GM19351 (cell line): ENCODE results near the gene MTX3.

ENCODE experiments used
- ATAC-seq: cut with Tn5 transposase; IDR thresholded peaks from one replicate; pipeline ENCODE4 v1.9.1; 2021; ENCODE audit warnings: mild to moderate bottlenecking, moderate library complexity; ENCODE audit not compliant: unreplicated experiment

The MTX3 gene

GRCh38 chr5:79936646-79937216, 54.3 kb downstream of the MTX3 start:
- ATAC-seq = no peak

GRCh38 chr5:79936002-79936645, 54.9 kb downstream of the MTX3 start:
- no peak for ATAC-seq

- ATAC-seq = no peak
These were observed 56.4 kb downstream of the MTX3 start for GRCh38 chr5:79934681-79935080.

GRCh38 chr5:79932510-79933504, 58.3 kb downstream of the MTX3 start:
- ATAC-seq = no peak

- ATAC-seq = no peak
These were observed 59.2 kb downstream of the MTX3 start for GRCh38 chr5:79931866-79932265.

- ATAC-seq = no peak
These were observed 59.7 kb downstream of the MTX3 start for GRCh38 chr5:79931409-79931808.

GRCh38 chr5:79929095-79929494, 62.0 kb downstream of the MTX3 start:
- ATAC-seq = no peak
